HuH-7.5 (cell line): ENCODE data around the gene DSP.

Source experiments
- DNase-seq: peaks from one replicate; pipeline ENCODE4 v3.0.0; 2011; ENCODE audit warnings: low spot score

Gene DSP

GRCh38 chr6:7591770-7592169 lies 50.3 kb downstream of the DSP start:
- no peak for DNase-seq

- no peak for DNase-seq
These were observed 51.8 kb downstream of the DSP start for GRCh38 chr6:7593229-7593628.

GRCh38 chr6:7594579-7595125 lies 53.2 kb downstream of the DSP start:
- no peak for DNase-seq

DNA sequence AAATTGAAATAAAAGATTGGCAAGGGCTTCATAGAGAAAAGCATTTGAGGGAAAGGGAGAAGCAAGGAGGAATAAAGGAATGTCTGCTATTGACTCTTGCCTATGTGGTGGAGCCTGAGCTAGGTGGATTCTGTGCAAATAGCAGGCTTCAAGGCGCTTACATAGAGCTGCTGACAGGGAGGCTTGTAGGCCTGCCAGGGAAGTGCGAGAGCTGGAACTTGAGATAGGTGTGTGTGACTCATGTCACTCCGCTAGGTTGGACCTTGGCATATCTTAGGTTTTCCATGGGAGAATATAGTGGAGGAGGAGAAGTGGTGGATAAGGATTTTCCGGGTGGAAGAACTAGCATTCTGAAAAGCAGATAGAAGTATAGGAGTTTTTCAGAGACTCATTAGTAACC lies 62.5 kb downstream of the DSP start:
- DNase-seq: no peak

DNA sequence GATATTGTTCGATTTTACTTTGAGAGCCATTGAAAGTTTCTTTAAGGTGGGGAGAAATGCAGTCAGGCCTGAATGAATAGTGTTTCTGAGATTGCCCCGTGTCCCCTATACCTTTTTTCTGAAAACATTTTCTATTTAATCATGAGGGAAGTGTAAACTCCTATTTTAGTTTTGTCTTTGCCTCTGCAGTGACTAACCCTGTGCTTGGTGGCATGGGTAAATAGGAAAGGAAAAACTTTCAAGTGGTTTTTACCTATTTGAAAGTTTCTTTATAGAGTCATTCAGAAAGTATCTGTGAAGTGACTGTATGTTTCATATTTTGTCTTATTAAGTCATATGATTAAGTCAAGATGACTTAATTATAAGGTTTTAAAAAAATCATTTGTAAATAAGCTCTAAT lies 63.0 kb downstream of the DSP start:
- DNase-seq: no peak

GRCh38 chr6:7615611-7616383 lies 74.3 kb downstream of the DSP start:
- DNase-seq: no peak

DNA sequence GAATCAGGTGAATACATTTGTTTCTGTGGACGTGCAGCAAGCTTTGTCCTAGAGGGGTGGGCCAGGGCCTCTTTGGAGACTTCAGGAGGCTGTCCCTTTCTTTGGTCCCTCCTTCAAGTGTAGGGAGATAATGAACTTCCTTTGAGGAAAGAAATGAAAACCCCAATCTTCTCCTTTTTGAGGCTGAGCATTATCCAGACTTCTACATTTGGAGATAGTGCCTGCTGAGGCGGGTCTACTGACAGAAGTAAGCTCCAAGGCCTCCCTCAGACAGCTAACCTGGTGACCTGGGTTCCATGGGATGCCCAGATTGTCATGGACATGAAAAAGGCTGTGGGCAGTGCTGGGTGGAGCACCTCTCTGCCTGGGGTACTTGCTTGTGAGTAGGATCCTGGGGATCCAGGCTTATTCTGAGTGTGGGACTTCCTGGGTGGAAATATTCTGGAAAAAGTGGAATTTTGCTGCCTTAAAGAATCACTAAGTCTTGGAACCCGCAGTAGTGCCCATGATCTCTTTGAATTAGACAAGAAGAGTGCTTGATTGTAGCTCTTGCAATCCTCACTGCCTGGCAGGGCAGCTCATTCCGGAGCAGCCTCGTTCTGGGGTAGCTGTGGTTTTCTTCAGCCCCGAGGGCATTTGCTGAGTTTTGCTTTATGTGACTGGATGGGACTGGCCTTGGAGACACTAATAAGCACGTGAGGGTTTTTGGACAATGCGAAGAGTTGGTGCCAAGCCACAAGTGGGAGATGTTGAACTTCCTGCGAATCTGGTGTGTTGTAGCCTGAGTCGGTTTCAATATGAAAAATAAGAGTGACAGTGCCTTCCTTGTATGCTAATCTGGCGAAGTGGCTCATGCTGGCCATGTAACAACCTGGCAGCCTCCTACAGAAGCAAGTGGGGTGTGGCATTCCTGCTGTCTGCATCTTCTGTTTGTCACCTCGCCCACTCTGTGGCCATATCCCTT lies 76.6 kb downstream of the DSP start:
- DNase-seq: no peak

DNA sequence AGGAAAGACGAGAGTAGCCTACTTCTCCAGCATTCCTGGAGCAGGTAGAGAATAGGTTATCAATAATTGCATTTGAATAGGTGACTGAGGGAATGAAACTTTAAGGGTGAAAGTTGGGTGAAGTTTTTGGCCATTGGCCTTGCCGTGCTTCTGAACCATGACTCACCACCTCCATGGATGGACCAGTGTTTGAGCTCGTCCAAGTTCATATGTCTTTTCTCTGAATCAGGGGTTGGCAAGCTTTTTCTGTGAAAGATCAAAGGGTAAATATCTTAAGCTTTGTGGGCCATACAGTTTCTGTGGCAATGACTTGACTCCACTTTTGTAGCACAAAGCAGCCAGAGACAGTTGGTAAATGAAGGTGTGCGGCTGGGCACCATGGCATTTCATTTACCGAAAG lies 80.3 kb downstream of the DSP start:
- DNase-seq: no peak

DNA sequence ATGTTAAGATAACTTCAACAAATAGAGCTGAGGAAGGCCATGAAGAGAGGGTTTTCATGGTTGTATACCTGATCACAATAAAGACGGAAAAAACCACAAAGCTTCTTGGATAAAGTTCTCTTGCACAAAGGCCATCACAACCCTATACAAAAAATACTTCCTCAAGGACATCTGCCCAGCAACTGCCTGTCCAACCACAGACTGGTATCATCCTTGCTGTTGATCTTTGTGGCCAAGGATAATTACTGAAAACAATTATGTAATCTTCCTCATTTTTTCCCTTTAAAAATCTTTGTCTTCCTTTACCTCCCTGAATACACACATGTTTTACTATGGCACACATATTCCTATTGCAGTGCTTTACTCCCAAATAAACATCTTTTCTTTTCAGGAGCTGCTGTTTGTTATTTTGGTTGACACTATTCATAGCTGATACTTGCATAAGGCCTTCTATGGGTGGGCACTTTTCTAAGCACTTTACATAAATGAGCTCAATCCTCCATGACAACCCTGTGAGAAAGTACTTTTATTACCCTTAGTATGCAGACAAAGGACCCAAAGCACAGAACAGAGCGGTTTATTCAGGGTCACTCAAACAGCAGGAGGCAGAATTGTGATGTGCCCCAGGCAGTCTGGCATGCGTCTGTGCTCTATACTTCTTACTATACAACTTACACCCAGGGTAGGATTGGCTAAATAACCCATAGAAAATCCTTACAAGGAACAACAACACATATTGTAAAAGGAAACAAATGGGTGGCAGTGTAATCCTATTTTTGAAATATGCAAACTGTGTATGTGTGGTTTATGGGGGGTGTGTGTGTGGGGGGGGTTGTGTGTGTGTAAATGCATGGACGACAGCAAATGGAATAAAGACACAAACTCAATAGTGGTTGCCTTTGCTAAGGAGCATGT lies 83.6 kb downstream of the DSP start:
- no peak for DNase-seq

- no peak for DNase-seq
These were observed 87.0 kb downstream of the DSP start for GRCh38 chr6:7628479-7628878.

DNA sequence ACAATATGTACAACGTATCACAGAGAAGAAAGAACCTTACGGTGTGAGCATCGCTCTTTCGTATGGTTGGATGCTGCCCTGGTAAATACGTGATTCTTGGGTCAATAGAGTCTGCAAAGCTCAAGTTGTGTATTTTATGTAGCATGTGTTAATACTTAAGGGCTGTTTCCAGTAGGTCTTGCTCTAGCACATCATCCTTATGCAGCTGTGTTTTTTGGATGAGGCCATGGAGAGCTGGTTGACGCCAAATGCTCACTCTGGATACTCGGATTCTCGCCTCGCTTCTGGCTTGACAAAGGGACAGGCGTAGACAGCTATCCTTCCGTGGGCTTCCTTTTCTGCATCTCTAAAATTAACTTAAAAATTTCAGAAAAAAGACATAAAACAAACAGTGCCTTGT lies 87.4 kb downstream of the DSP start:
- no peak for DNase-seq

GRCh38 chr6:7629321-7629720 lies 87.8 kb downstream of the DSP start:
- DNase-seq: no peak

GRCh38 chr6:7630792-7631191 lies 89.3 kb downstream of the DSP start:
- DNase-seq: no peak

GRCh38 chr6:7631466-7631865 lies 90.0 kb downstream of the DSP start:
- no peak for DNase-seq

DNA sequence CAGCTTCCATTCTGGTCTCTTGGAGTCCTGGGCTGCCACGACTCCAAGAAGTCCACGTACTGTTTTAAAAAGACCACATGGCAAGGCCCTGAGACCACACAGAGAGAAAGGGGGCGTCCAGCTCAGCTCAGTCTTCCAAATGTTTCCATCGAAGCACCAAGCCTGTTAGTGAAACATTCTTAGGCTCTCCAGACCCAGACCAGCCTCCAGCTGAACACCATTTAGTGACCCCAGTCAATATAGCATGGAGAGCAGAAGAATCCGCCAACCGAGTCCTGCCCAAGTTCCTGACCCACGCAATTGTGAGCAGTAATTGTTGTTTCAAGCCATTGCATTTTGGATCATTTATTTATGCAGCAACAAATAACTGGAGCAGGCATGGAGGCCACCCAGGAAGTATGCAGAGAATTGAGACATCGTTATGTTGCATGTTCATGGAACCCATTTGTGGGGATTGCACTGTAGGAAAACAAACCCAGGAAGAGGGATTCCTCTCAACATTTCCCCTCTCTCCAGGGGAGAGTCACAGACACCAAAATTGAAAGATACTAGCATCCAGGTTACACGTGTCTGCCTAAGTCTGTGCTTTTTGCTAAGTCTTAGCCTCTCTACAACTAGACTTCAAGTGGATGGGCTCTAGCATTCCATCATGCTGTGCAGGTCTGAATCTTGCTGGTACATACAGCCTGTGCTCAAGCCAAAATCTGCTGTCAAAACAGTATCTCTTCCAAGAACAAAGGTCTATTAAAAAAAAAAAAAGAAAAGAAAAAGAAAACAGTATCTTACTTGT lies 91.2 kb downstream of the DSP start:
- DNase-seq: no peak

- no peak for DNase-seq
These were observed 91.9 kb downstream of the DSP start for GRCh38 chr6:7633361-7633760.

- no peak for DNase-seq
These were observed 94.7 kb downstream of the DSP start for GRCh38 chr6:7636151-7636550.
